ENCODE measurements around the gene ZBTB20.

ZBTB20 gene

GRCh38 chr3:115072265-115073021 is 74.6 kb downstream of the ZBTB20 start:
- Histone ChIP-seq H3K56ac (ENCODE audit: low read length) (no peak overlapping the region), H2BK120ac (ENCODE audit: low read depth, low read length) (no peak overlapping the region), H3K4me3 (ENCODE audit: low read length) (no peak overlapping the region), H3K36me3 (ENCODE audit: control insufficient read depth, insufficient read depth, low read length) (no peaks in the 10 kb centered on the region), H4K5ac (ENCODE audit: low read length) (no peak overlapping the region), H3K9ac (ENCODE audit: low read length) (no peak overlapping the region), H2BK5ac (ENCODE audit: low read length) (no peak overlapping the region), H3K23ac (ENCODE audit: low read length) (no peak overlapping the region), H3K4me1 (ENCODE audit: control insufficient read depth, low read depth, low read length) (no peaks in the 10 kb centered on the region), H3K4ac (ENCODE audit: low read depth, low read length) (no peak overlapping the region), H3K18ac (ENCODE audit: low read length) (no peak overlapping the region), H3K79me2 (ENCODE audit: control insufficient read depth, insufficient read depth, low read length) (no peaks in the 10 kb centered on the region), H3K4me2 (ENCODE audit: low read length) (no peak overlapping the region), H3K27me3 (ENCODE audit: insufficient read depth, low read length, poor library complexity) (no peaks in the 10 kb centered on the region), H3K27ac (ENCODE audit: low read depth, low read length) (no peak overlapping the region), H4K8ac (ENCODE audit: low read depth, low read length) (no peak overlapping the region), H3K79me1 (ENCODE audit: low read length) (no peaks in the 10 kb centered on the region), H2AK5ac (ENCODE audit: low read length) (no peak overlapping the region), H2BK15ac (replicated peaks; ENCODE audit: low read depth) (no peak overlapping the region)
- no peak for DNase-seq
- no CpG with 5 or more reads among the region's 6 CpGs for WGBS (ENCODE audit: extremely low coverage, insufficient coverage, low lambda C conversion rate)

- no peak overlapping the region for H4K5ac ChIP-seq (ENCODE audit: low read length)
- H3K4me3 ChIP-seq (ENCODE audit: low read length) = no peak overlapping the region
- WGBS (ENCODE audit: extremely low coverage, insufficient coverage, low lambda C conversion rate) = no CpG with 5 or more reads among the region's 5 CpGs
- H2BK120ac ChIP-seq (ENCODE audit: low read depth, low read length) = no peak overlapping the region
- H3K9ac ChIP-seq (ENCODE audit: low read length) = no peak overlapping the region
- no peak for DNase-seq
- no peaks in the 10 kb centered on the region for H3K36me3 ChIP-seq (ENCODE audit: control insufficient read depth, insufficient read depth, low read length)
- no peaks in the 10 kb centered on the region for H3K4me1 ChIP-seq (ENCODE audit: control insufficient read depth, low read depth, low read length)
- H2BK5ac ChIP-seq (ENCODE audit: low read length) = no peak overlapping the region
- H2AK5ac ChIP-seq (ENCODE audit: low read length) = no peak overlapping the region
- no peak overlapping the region for H4K8ac ChIP-seq (ENCODE audit: low read depth, low read length)
- no peak overlapping the region for H3K27ac ChIP-seq (ENCODE audit: low read depth, low read length)
- no peak overlapping the region for H3K4ac ChIP-seq (ENCODE audit: low read depth, low read length)
- no peak overlapping the region for H3K4me2 ChIP-seq (ENCODE audit: low read length)
- H3K56ac ChIP-seq (ENCODE audit: low read length) = no peak overlapping the region
- no peaks in the 10 kb centered on the region for H3K79me1 ChIP-seq (ENCODE audit: low read length)
- H3K18ac ChIP-seq (ENCODE audit: low read length) = no peak overlapping the region
- no peak overlapping the region for H3K23ac ChIP-seq (ENCODE audit: low read length)
- no peaks in the 10 kb centered on the region for H3K79me2 ChIP-seq (ENCODE audit: control insufficient read depth, insufficient read depth, low read length)
- H3K27me3 ChIP-seq (ENCODE audit: insufficient read depth, low read length, poor library complexity) = no peaks in the 10 kb centered on the region
- no peak overlapping the region for H2BK15ac ChIP-seq (replicated peaks; ENCODE audit: low read depth)
Measured at GRCh38 chr3:115071601-115072000, 75.5 kb downstream of the ZBTB20 start.

GRCh38 chr3:115071166-115071565 is 75.9 kb downstream of the ZBTB20 start:
- Histone ChIP-seq H2BK120ac (ENCODE audit: low read depth, low read length) (no peak overlapping the region), H4K8ac (ENCODE audit: low read depth, low read length) (no peak overlapping the region), H3K18ac (ENCODE audit: low read length) (no peak overlapping the region), H3K36me3 (ENCODE audit: control insufficient read depth, insufficient read depth, low read length) (no peaks in the 10 kb centered on the region), H3K23ac (ENCODE audit: low read length) (no peak overlapping the region), H4K5ac (ENCODE audit: low read length) (no peak overlapping the region), H3K27me3 (ENCODE audit: insufficient read depth, low read length, poor library complexity) (no peaks in the 10 kb centered on the region), H3K4me3 (ENCODE audit: low read length) (no peak overlapping the region), H2BK15ac (replicated peaks; ENCODE audit: low read depth) (no peak overlapping the region), H3K4me1 (ENCODE audit: control insufficient read depth, low read depth, low read length) (no peaks in the 10 kb centered on the region), H3K79me2 (ENCODE audit: control insufficient read depth, insufficient read depth, low read length) (no peaks in the 10 kb centered on the region), H3K9ac (ENCODE audit: low read length) (no peak overlapping the region), H3K4me2 (ENCODE audit: low read length) (no peak overlapping the region), H3K4ac (ENCODE audit: low read depth, low read length) (no peak overlapping the region), H3K56ac (ENCODE audit: low read length) (no peak overlapping the region), H2AK5ac (ENCODE audit: low read length) (no peak overlapping the region), H3K27ac (ENCODE audit: low read depth, low read length) (no peak overlapping the region), H3K79me1 (ENCODE audit: low read length) (no peaks in the 10 kb centered on the region), H2BK5ac (ENCODE audit: low read length) (no peak overlapping the region)
- no CpG with 5 or more reads among the region's 2 CpGs for WGBS (ENCODE audit: extremely low coverage, insufficient coverage, low lambda C conversion rate)
- no peak for DNase-seq

- H3K4me1 ChIP-seq (ENCODE audit: control insufficient read depth, low read depth, low read length) = no peaks in the 10 kb centered on the region
- H3K27ac ChIP-seq (ENCODE audit: low read depth, low read length) = no peak overlapping the region
- no peak overlapping the region for H3K18ac ChIP-seq (ENCODE audit: low read length)
- H3K79me1 ChIP-seq (ENCODE audit: low read length) = no peaks in the 10 kb centered on the region
- no peak overlapping the region for H3K4me2 ChIP-seq (ENCODE audit: low read length)
- no peaks in the 10 kb centered on the region for H3K36me3 ChIP-seq (ENCODE audit: control insufficient read depth, insufficient read depth, low read length)
- H3K9ac ChIP-seq (ENCODE audit: low read length) = no peak overlapping the region
- no peak overlapping the region for H3K56ac ChIP-seq (ENCODE audit: low read length)
- no peak overlapping the region for H3K23ac ChIP-seq (ENCODE audit: low read length)
- no peak overlapping the region for H4K8ac ChIP-seq (ENCODE audit: low read depth, low read length)
- no peak overlapping the region for H3K4me3 ChIP-seq (ENCODE audit: low read length)
- H3K79me2 ChIP-seq (ENCODE audit: control insufficient read depth, insufficient read depth, low read length) = no peaks in the 10 kb centered on the region
- no peak overlapping the region for H3K4ac ChIP-seq (ENCODE audit: low read depth, low read length)
- no peak overlapping the region for H4K5ac ChIP-seq (ENCODE audit: low read length)
- no peaks in the 10 kb centered on the region for H3K27me3 ChIP-seq (ENCODE audit: insufficient read depth, low read length, poor library complexity)
- H2AK5ac ChIP-seq (ENCODE audit: low read length) = no peak overlapping the region
- no peak overlapping the region for H2BK5ac ChIP-seq (ENCODE audit: low read length)
- H2BK120ac ChIP-seq (ENCODE audit: low read depth, low read length) = no peak overlapping the region
- DNase-seq = no peak
- H2BK15ac ChIP-seq (replicated peaks; ENCODE audit: low read depth) = no peak overlapping the region
Measured at GRCh38 chr3:115068799-115069198, 78.3 kb downstream of the ZBTB20 start.

- Histone ChIP-seq H3K4me3 (ENCODE audit: low read length) (no peak overlapping the region), H2BK15ac (replicated peaks; ENCODE audit: low read depth) (no peak overlapping the region), H3K18ac (ENCODE audit: low read length) (no peak overlapping the region), H3K9ac (ENCODE audit: low read length) (no peak overlapping the region), H3K27ac (ENCODE audit: low read depth, low read length) (no peak overlapping the region), H3K23ac (ENCODE audit: low read length) (no peak overlapping the region), H4K8ac (ENCODE audit: low read depth, low read length) (no peak overlapping the region), H3K79me2 (ENCODE audit: control insufficient read depth, insufficient read depth, low read length) (no peaks in the 10 kb centered on the region), H3K27me3 (ENCODE audit: insufficient read depth, low read length, poor library complexity) (no peaks in the 10 kb centered on the region), H3K4me1 (ENCODE audit: control insufficient read depth, low read depth, low read length) (no peaks in the 10 kb centered on the region), H3K79me1 (ENCODE audit: low read length) (no peaks in the 10 kb centered on the region), H3K56ac (ENCODE audit: low read length) (no peak overlapping the region), H3K36me3 (ENCODE audit: control insufficient read depth, insufficient read depth, low read length) (no peaks in the 10 kb centered on the region), H2BK120ac (ENCODE audit: low read depth, low read length) (no peak overlapping the region), H3K4ac (ENCODE audit: low read depth, low read length) (no peak overlapping the region), H3K4me2 (ENCODE audit: low read length) (no peak overlapping the region), H4K5ac (ENCODE audit: low read length) (no peak overlapping the region), H2AK5ac (ENCODE audit: low read length) (no peak overlapping the region), H2BK5ac (ENCODE audit: low read length) (no peak overlapping the region)
- DNase-seq = no peak
Measured at GRCh38 chr3:115062412-115062956, 84.6 kb downstream of the ZBTB20 start.

- Histone ChIP-seq H3K27ac (ENCODE audit: low read depth, low read length) (no peak overlapping the region), H3K4ac (ENCODE audit: low read depth, low read length) (no peak overlapping the region), H3K56ac (ENCODE audit: low read length) (no peak overlapping the region), H3K79me2 (ENCODE audit: control insufficient read depth, insufficient read depth, low read length) (no peaks in the 10 kb centered on the region), H3K4me2 (ENCODE audit: low read length) (no peak overlapping the region), H2BK15ac (replicated peaks; ENCODE audit: low read depth) (no peak overlapping the region), H2BK120ac (ENCODE audit: low read depth, low read length) (no peak overlapping the region), H3K9ac (ENCODE audit: low read length) (no peak overlapping the region), H2AK5ac (ENCODE audit: low read length) (no peak overlapping the region), H3K79me1 (ENCODE audit: low read length) (no peaks in the 10 kb centered on the region), H3K4me3 (ENCODE audit: low read length) (no peak overlapping the region), H3K23ac (ENCODE audit: low read length) (no peak overlapping the region), H2BK5ac (ENCODE audit: low read length) (no peak overlapping the region), H3K36me3 (ENCODE audit: control insufficient read depth, insufficient read depth, low read length) (no peaks in the 10 kb centered on the region), H4K5ac (ENCODE audit: low read length) (no peak overlapping the region), H3K18ac (ENCODE audit: low read length) (no peak overlapping the region), H3K27me3 (ENCODE audit: insufficient read depth, low read length, poor library complexity) (no peaks in the 10 kb centered on the region), H4K8ac (ENCODE audit: low read depth, low read length) (no peak overlapping the region), H3K4me1 (ENCODE audit: control insufficient read depth, low read depth, low read length) (no peaks in the 10 kb centered on the region)
- DNase-seq = no peak
- WGBS (ENCODE audit: extremely low coverage, insufficient coverage, low lambda C conversion rate) = no CpG with 5 or more reads among the region's 2 CpGs
Measured at GRCh38 chr3:115062009-115062408, 85.1 kb downstream of the ZBTB20 start.
